Progenitor cell of endocrine pancreas (in vitro differentiated cells): Measurements from ENCODE around the gene FILIP1. TPM values are rescaled to one million over a fixed set of nuclear protein-coding genes. Genes with fewer than 3 reads are reported as not detected.

Experiments used
- DNase-seq: peaks from one replicate; pipeline ENCODE4 v3.0.0; 2021; ENCODE audit warnings: low spot score; ENCODE audit not compliant: unreplicated experiment
- H3K27ac Mint-ChIP-seq: 2 replicates; pipeline ENCODE4 v1.8.0; 2021; ENCODE audit warnings: mild to moderate bottlenecking, moderate library complexity, mixed read lengths
- H3K27me3 Mint-ChIP-seq: 2 replicates; pipeline ENCODE4 v1.8.0; 2021; ENCODE audit warnings: mixed read lengths
- H3K36me3 Mint-ChIP-seq: 2 replicates; pipeline ENCODE4 v1.8.0; 2022; ENCODE audit warnings: mixed read lengths; ENCODE audit not compliant: insufficient read depth
- H3K4me1 Mint-ChIP-seq: 2 replicates; pipeline ENCODE4 v1.8.0; 2021; ENCODE audit warnings: low read depth, mixed read lengths
- H3K4me3 Mint-ChIP-seq: 2 replicates; pipeline ENCODE4 v1.8.0; 2021; ENCODE audit warnings: low read depth, mild to moderate bottlenecking, moderate library complexity, mixed read lengths
- H3K9me3 Mint-ChIP-seq: 2 replicates; pipeline ENCODE4 v1.8.0; 2021; ENCODE audit warnings: low read depth, mixed read lengths
- total RNA-seq: library from RNA; stranded (reverse); gene quantifications from 2 replicates; pipeline ENCODE4 v1.2.1, GENCODE V29; 2021
- TF ChIP-seq, protein P1 (sequence below): fragments of 200-600 bp; sonication (generic); IDR thresholded peaks from one replicate; pipeline ENCODE4 v1.5.0; 2021; ENCODE audit warnings: antibody characterized with exemption, mild to moderate bottlenecking; ENCODE audit not compliant: unreplicated experiment

Gene FILIP1
- total RNA-seq, 1 donor from 2014 or later, result 0.31 TPM

DNA sequence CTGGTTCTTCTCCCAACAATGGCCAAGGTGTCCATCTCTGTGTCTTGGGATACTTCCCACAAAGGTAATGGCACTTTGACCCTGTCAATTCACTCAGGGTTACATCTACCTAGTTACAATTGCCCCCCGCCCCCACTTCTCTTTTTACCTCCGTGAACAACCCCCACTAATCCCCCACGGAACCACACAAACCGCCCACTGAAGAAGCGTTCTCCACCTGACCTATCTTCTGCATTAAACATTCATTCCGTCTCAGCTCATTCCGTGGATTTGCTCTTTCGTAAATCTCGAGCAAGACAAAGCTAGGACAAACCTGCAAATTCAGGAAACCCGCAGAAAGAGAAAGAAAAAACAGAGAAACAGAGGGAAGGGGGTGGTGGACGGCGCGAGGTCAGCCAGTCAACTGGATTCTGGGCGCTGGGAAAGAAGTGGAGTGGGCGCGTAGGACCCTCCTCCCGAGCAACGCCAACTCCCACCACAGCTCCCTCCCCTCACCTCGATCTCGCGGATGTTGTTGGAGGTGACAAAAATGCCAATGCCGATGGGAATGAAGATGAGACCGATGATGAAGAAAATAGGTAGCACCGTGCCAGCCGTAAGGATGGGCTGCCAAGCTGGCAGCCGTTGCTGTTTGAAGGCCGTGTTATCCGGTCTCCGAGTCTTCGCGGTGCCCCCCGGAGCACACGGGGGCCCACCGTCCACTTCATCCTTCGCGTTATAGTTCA is 209.5 kb downstream of the FILIP1 start:
- Mint-ChIP-seq H3K4me3 (no peak overlapping the region), H3K27ac (no peak overlapping the region), H3K36me3 (no peaks in the 10 kb centered on the region), H3K27me3 (no peaks in the 10 kb centered on the region), H3K4me1 (peaks cover 35% of the 10 kb centered on the region), H3K9me3 (no peaks in the 10 kb centered on the region)
- TF ChIP-seq, protein P1, sequence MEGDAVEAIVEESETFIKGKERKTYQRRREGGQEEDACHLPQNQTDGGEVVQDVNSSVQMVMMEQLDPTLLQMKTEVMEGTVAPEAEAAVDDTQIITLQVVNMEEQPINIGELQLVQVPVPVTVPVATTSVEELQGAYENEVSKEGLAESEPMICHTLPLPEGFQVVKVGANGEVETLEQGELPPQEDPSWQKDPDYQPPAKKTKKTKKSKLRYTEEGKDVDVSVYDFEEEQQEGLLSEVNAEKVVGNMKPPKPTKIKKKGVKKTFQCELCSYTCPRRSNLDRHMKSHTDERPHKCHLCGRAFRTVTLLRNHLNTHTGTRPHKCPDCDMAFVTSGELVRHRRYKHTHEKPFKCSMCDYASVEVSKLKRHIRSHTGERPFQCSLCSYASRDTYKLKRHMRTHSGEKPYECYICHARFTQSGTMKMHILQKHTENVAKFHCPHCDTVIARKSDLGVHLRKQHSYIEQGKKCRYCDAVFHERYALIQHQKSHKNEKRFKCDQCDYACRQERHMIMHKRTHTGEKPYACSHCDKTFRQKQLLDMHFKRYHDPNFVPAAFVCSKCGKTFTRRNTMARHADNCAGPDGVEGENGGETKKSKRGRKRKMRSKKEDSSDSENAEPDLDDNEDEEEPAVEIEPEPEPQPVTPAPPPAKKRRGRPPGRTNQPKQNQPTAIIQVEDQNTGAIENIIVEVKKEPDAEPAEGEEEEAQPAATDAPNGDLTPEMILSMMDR, result no peak
- DNase-seq, result peak; percentile 21

DNA sequence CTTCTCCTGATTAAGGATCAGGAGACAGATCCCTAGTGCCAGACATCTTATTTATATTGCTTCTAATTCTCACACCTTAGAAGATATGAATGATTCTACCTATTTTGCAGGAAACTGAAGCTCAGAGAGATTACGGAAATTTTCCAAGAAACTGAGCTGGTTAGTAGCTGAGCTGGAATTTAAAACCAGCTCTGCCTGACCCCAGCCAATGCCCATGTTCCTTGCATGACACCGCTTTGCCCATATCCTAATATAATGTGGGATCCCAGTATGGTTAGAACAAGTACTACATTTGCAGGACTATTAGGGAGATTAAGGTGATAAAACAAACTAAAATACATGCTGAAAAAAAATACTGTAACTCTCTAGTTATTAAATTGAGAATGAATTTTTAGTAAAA is 210.9 kb downstream of the FILIP1 start:
- DNase-seq, result no peak
- H3K4me1 Mint-ChIP-seq, result peaks cover 40% of the 10 kb centered on the region
- TF ChIP-seq, protein P1, result no peak
- peak overlapping the region; percentile 51 for H3K27ac Mint-ChIP-seq
- no peaks in the 10 kb centered on the region for H3K27me3 Mint-ChIP-seq
- no peaks in the 10 kb centered on the region for H3K9me3 Mint-ChIP-seq
- H3K4me3 Mint-ChIP-seq, result no peak overlapping the region
- no peaks in the 10 kb centered on the region for H3K36me3 Mint-ChIP-seq

DNA sequence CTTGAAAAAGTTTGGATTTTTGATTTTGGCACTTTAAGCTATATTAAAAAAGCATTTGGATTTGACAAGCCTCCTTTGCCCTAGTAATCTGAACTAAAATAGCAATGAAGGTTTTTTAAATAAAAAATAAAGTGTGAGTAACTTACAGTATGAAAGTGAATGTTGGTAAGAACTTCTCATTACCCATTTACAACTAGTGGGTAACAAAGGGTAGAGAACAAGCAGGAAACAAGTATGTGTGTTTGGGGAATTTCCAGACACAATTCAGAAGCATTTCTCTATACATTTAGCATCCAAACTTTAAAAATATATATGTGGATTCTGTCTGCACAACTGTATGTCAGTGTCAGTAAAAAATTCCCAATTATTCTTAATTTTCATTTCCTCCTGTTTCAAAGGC is 211.9 kb downstream of the FILIP1 start:
- TF ChIP-seq, protein P1, result no peak
- H3K27ac Mint-ChIP-seq, result no peak overlapping the region
- H3K4me3 Mint-ChIP-seq, result peak overlapping the region; percentile 51

DNA sequence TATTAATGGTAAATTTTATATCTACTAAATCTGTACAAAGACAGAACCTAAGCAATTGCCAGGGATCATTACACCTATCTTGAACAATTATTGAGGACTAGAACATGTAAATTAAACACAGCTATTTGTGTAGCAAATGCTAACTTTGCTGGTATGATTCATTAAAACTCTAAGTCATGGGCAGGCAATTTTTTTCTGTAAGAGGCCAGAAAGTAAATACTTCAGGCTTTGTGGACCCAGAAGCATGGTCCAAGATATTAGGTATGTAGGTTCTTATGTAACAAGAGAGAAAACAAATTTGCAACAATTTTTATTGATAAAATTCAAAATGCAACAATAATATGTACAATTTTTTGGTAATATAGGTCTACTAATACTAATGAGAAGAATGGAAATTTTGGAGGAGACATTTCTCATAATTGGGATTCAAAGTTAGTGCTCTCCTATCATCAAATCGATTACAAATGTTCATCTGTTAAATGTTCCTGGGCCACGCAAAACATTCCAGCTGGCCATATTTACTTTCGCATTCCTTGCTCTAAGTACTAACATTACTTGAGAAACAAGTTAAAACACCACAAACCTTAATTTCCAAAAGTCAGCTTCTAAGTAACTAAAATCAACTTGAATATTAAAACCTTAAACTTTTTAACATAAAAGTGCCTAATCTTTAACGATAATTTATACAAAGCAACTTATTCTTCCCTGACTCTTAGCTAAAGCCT is 213.3 kb downstream of the FILIP1 start:
- peaks cover 6% of the 10 kb centered on the region for H3K36me3 Mint-ChIP-seq

More for the DNA sequence above, 211.9 kb downstream of the FILIP1 start:
- no peaks in the 10 kb centered on the region for H3K27me3 Mint-ChIP-seq
- peaks cover 4% of the 10 kb centered on the region for H3K36me3 Mint-ChIP-seq
- DNase-seq, result no peak
- H3K4me1 Mint-ChIP-seq, result peaks cover 35% of the 10 kb centered on the region
- no peaks in the 10 kb centered on the region for H3K9me3 Mint-ChIP-seq

DNA sequence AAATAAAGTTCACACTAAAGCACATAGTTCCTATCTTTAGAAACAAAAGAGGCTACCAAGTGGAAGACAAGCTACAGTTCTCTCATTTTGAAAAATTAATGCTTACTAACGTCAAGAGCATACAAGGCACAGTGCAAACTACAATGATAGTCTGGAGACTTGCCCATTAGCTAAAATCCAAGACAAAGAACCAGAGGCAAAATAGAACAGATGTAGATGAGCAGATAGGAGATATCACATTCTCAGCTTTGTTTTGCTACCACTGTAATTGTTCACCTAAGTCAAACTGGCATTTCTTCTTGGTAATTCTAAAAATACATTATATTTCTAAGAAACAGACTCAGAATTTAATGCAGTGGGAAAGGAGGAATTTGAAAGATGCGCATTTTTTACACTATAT is 214.2 kb downstream of the FILIP1 start:
- Mint-ChIP-seq H3K27me3 (no peaks in the 10 kb centered on the region), H3K36me3 (peaks cover 10% of the 10 kb centered on the region), H3K4me1 (peaks cover 37% of the 10 kb centered on the region)

More for the DNA sequence above, 213.3 kb downstream of the FILIP1 start:
- H3K9me3 Mint-ChIP-seq, result peaks cover under 1% of the 10 kb centered on the region
- peaks cover 35% of the 10 kb centered on the region for H3K4me1 Mint-ChIP-seq
- no peaks in the 10 kb centered on the region for H3K27me3 Mint-ChIP-seq
- DNase-seq, result no peak
- H3K27ac Mint-ChIP-seq, result peak overlapping the region; percentile 68
- peak overlapping the region; percentile 6 for H3K4me3 Mint-ChIP-seq
- TF ChIP-seq, protein P1, result no peak

More for the DNA sequence above, 214.2 kb downstream of the FILIP1 start:
- DNase-seq, result no peak
- TF ChIP-seq, protein P1, result no peak
- no peak overlapping the region for H3K27ac Mint-ChIP-seq
- peaks cover 5% of the 10 kb centered on the region for H3K9me3 Mint-ChIP-seq
- no peak overlapping the region for H3K4me3 Mint-ChIP-seq
